HUES48 (cell line): Measurements from ENCODE around the gene F2.

ENCODE experiments used
- H3K27ac ChIP-seq: one replicate; pipeline ENCODE4 v1.7.0; 2013; ENCODE audit warnings: low read depth, low read length, inconsistent platforms
- H3K27me3 ChIP-seq: 2 replicates; pipeline ENCODE4 v1.6.1; 2013; ENCODE audit warnings: mild to moderate bottlenecking, low read length; ENCODE audit not compliant: control insufficient read depth, insufficient read depth
- H3K36me3 ChIP-seq: 2 replicates; pipeline ENCODE4 v1.6.1; 2013; ENCODE audit warnings: low read length; ENCODE audit not compliant: control insufficient read depth, insufficient read depth
- H3K4me1 ChIP-seq: 2 replicates; pipeline ENCODE4 v1.6.1; 2013; ENCODE audit warnings: mild to moderate bottlenecking, low read length; ENCODE audit not compliant: control insufficient read depth, insufficient read depth
- H3K4me3 ChIP-seq: 2 replicates; pipeline ENCODE4 v1.5.1; 2013; ENCODE audit warnings: mild to moderate bottlenecking, low read depth, low read length
- H3K9ac ChIP-seq: 2 replicates; pipeline ENCODE4 v1.6.1; 2013; ENCODE audit warnings: mild to moderate bottlenecking, low read depth, low read length, moderate library complexity
- H3K9me3 ChIP-seq: 2 replicates; pipeline ENCODE4 v1.6.1; 2013; ENCODE audit warnings: low read length; ENCODE audit not compliant: control insufficient read depth, insufficient read depth

F2 gene

DNA sequence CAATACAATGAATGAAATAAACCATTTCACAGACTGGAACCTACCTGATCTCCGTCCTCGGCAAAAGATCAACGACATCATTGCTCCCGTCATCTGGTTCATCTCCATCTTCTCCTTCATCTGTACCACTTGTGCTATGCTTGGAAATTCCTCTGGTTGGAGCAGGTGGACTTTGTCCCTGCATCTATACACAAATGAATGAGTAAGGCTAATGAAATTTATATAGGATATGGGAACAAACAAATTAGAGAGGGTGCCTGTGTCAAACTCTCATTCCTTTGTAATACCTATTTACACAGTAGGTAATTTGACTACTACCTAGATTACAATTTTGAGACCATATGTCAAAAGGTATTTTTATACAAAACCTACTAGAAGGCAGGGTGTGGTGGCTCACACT, 59.4 kb downstream of the F2 start:
- no peaks in the 10 kb centered on the region for H3K27me3 ChIP-seq
- no peak overlapping the region for H3K27ac ChIP-seq
- H3K9ac ChIP-seq, result no peak overlapping the region
- no peaks in the 10 kb centered on the region for H3K4me1 ChIP-seq
- H3K9me3 ChIP-seq, result no peaks in the 10 kb centered on the region
- H3K4me3 ChIP-seq, result no peak overlapping the region
- peaks cover 84% of the 10 kb centered on the region for H3K36me3 ChIP-seq
